ENCODE measurements around the gene RAD9B.

RAD9B gene

DNA sequence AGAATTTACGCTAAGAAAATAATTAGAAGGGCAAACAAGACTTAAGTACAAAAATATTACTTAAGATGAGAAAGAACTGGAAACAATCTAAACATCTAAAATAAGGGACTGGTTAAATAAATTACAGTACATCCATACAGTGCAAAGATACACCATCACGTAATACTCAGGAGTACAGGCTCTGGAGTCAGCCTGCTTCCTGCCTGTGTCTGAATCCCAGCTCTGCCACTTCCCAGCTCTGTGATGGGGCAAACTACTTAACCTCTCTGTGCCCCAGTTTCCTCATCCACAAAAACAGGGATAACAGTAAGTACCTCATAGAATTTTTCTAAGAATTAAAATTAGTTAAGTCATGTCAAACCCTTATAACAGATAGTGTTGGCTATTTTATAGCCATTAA lies 45.0 kb downstream of the RAD9B start:
- no peak overlapping the region for H3K27ac ChIP-seq
- TF ChIP-seq CTCF (conservative IDR thresholded peaks at IDR 0.05) (no peak), ZFX (IDR thresholded peaks at IDR 0.05) (no peak)

DNA sequence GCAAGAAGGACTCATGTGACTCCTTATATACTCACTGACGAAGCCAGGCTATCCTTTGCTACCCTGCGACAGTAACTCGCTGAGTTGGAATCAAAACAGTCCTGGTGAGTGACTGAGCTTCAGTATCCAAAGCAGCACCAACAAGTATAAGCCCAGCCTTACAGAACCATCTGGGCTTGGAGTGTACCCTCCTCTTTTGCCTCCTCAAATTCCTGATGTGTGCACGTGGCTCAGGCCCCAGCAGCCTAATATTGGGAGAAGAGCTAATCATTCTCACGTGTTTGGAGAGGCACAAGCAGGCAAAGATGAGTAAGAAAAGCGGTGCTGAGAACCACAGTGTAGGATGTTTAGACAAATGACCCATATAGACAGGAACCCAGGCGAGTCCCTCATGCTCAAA lies 46.5 kb downstream of the RAD9B start:
- TF ChIP-seq ZFX (IDR thresholded peaks at IDR 0.05) (no peak), CTCF (conservative IDR thresholded peaks at IDR 0.05) (no peak)
- no peak overlapping the region for H3K27ac ChIP-seq

GRCh38 chr12:110549716-110550115 lies 47.6 kb downstream of the RAD9B start:
- H3K27ac ChIP-seq: no peak overlapping the region
- TF ChIP-seq ZFX (IDR thresholded peaks at IDR 0.05) (no peak), CTCF (conservative IDR thresholded peaks at IDR 0.05) (no peak)

DNA sequence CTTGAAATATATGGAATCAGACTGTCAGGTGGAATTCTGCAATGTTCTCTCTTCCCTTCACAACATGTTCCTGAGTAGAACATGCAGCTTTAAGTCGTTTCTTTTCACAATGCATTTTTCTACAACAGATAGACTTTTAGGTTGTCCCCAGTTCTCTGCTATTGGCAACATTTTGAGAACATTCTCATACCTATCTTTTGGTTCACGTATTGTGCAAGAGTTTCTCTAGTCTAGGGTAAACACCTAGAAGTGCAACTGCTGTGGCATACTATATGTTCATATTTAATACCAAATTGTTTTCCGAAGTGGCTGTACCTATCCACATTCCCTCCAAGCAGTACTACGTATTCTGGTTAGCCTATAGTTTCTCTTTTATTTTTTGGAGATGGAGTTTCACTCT lies 48.9 kb downstream of the RAD9B start:
- TF ChIP-seq ZFX (IDR thresholded peaks at IDR 0.05): no peak
- TF ChIP-seq CTCF (conservative IDR thresholded peaks at IDR 0.05): no peak
- no peak overlapping the region for H3K27ac ChIP-seq

All from C4-2B (cell line).